Upper lobe of right lung (tissue), 1 donor: ENCODE data around the gene KIAA1217. TPM values are rescaled to one million over a fixed set of nuclear protein-coding genes. Genes with fewer than 3 reads are reported as not detected.
A peak's percentile ranks its signal among the peaks of the same experiment; 100 is the strongest.

ENCODE experiments used
- ATAC-seq: fragments of 200-7000 bp; cut with Tn5 transposase; one replicate; pipeline ENCODE4 v1.9.1; 2020; ENCODE audit warnings: mild to moderate bottlenecking, moderate library complexity
- DNase-seq: peaks from one replicate; pipeline ENCODE4 v3.0.0-alpha.2; 2020
- H3K27ac ChIP-seq: fragments of 200-600 bp; one replicate; pipeline ENCODE4 v1.8.0; 2022
- H3K27me3 ChIP-seq: fragments of 200-600 bp; one replicate; pipeline ENCODE4 v1.8.0; 2022; ENCODE audit warnings: mild to moderate bottlenecking
- H3K36me3 ChIP-seq: fragments of 200-600 bp; one replicate; pipeline ENCODE4 v1.8.0; 2022
- H3K4me1 ChIP-seq: fragments of 200-600 bp; one replicate; pipeline ENCODE4 v1.8.0; 2022
- H3K4me3 ChIP-seq: fragments of 200-600 bp; one replicate; pipeline ENCODE4 v1.8.0; 2022; ENCODE audit warnings: mild to moderate bottlenecking
- H3K9me3 ChIP-seq: fragments of 200-600 bp; one replicate; pipeline ENCODE4 v1.8.0; 2022
- CTCF ChIP-seq: fragments of 200-600 bp; IDR thresholded peaks from one replicate; pipeline ENCODE4 v1.8.0; 2022; ENCODE audit warnings: antibody characterized with exemption
- intact Hi-C: fragments of 100-400 bp; cut with DNase I; formaldehyde crosslinking; loops from one replicate; pipeline ENCODE4 v1.11.0; 2022
- total RNA-seq: library from RNA; stranded (reverse); fragmentation: NEBNext Ultra II Directional; extraction: Animal tissue kit (Norgen Biotek cat#: 25700); gene quantifications from one replicate; pipeline ENCODE4 v1.2.1, GENCODE V29; 2021
- donor health status: DM: no; HTN: yes; CAD: no; lungs with severe emphysema.

KIAA1217 gene
- total RNA-seq, 1 donor from 2014 or later: 23.5 TPM

- DNase-seq: no peak
- H3K36me3 ChIP-seq: no peaks in the 10 kb centered on the region
- no peak overlapping the region for H3K27ac ChIP-seq
- H3K4me3 ChIP-seq: no peak overlapping the region
- peaks cover 4% of the 10 kb centered on the region for H3K4me1 ChIP-seq
- ATAC-seq: peak; percentile 46
- TF ChIP-seq CTCF: no peak
- H3K9me3 ChIP-seq: no peaks in the 10 kb centered on the region
- H3K27me3 ChIP-seq: no peaks in the 10 kb centered on the region
- intact Hi-C loops: no loop called here
These were observed 176.0 kb downstream of the KIAA1217 start for GRCh38 chr10:24384954-24385353.

- Histone ChIP-seq H3K4me1 (peaks cover 4% of the 10 kb centered on the region), H3K4me3 (no peak overlapping the region), H3K27ac (no peak overlapping the region), H3K36me3 (no peaks in the 10 kb centered on the region), H3K27me3 (no peaks in the 10 kb centered on the region), H3K9me3 (no peaks in the 10 kb centered on the region)
- no peak for DNase-seq
- intact Hi-C loops: no loop called here
- no peak for ATAC-seq
- no peak for TF ChIP-seq CTCF
These were observed 176.8 kb downstream of the KIAA1217 start for GRCh38 chr10:24385776-24386175.

GRCh38 chr10:24390146-24390700, 181.3 kb downstream of the KIAA1217 start:
- H3K9me3 ChIP-seq: no peaks in the 10 kb centered on the region
- H3K4me3 ChIP-seq: no peak overlapping the region
- ATAC-seq: no peak
- no peak overlapping the region for H3K27ac ChIP-seq
- intact Hi-C loops: no loop called here
- no peaks in the 10 kb centered on the region for H3K27me3 ChIP-seq
- H3K4me1 ChIP-seq: no peaks in the 10 kb centered on the region
- no peak for DNase-seq
- no peaks in the 10 kb centered on the region for H3K36me3 ChIP-seq
- TF ChIP-seq CTCF: no peak

- Histone ChIP-seq H3K9me3 (no peaks in the 10 kb centered on the region), H3K4me3 (no peak overlapping the region), H3K4me1 (no peaks in the 10 kb centered on the region), H3K27ac (no peak overlapping the region), H3K36me3 (no peaks in the 10 kb centered on the region), H3K27me3 (no peaks in the 10 kb centered on the region)
- DNase-seq (no peak), ATAC-seq (no peak)
- no peak for TF ChIP-seq CTCF
- intact Hi-C loops: no loop called here
These were observed 181.8 kb downstream of the KIAA1217 start for GRCh38 chr10:24390746-24391145.

DNA sequence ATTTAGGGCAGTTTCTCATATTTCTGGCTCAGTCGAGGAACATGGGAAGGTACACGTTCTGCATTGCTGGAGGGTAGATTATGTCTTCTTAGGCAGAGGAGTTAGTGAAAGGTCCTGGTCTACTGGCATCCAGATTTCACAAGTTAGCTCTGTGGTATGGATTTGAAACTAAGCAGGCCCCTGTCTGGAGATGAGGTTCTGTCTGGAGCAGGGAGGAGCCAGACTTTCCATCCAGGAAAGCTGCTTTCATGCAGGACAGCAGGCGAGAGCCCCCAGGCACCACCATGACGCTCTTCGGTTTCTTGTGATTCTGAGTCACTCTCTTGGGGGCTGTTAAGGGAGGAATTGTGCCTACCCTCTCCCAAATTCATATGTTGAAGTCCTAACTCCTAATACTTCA, 184.3 kb downstream of the KIAA1217 start:
- Histone ChIP-seq H3K27me3 (no peaks in the 10 kb centered on the region), H3K36me3 (no peaks in the 10 kb centered on the region), H3K4me1 (no peaks in the 10 kb centered on the region), H3K9me3 (no peaks in the 10 kb centered on the region), H3K4me3 (no peak overlapping the region), H3K27ac (no peak overlapping the region)
- ATAC-seq: no peak
- no peak for TF ChIP-seq CTCF
- intact Hi-C loops: no loop called here
- DNase-seq: no peak
